MCF 10A (cell line): ENCODE data around the gene MCM9. TPM values are rescaled to one million over a fixed set of nuclear protein-coding genes. Genes with fewer than 3 reads are reported as not detected.

ENCODE experiments used
- BruUV-seq: library from RNA; stranded (reverse); fragments of 400-500 nt; replicated peaks from 2 replicates; lab custom pipeline; 2021; lab: Mats Ljungman, UMichigan
- CTCF ChIA-PET: fragments of 300-600 bp; sonication (Branson Sonifier 250); formaldehyde crosslinking; extraction: SDS; loops from one replicate; lab custom pipeline; 2021; ENCODE audit warnings: antibody characterized with exemption, inconsistent platforms; lab: Yijun Ruan, JAX
- POLR2A ChIA-PET: fragments of 300-600, 350-650 bp; sonication (Branson Sonifier 250); formaldehyde crosslinking; extraction: SDS; loops from one replicate; lab custom pipeline; 2020; ENCODE audit warnings: antibody characterized with exemption, inconsistent platforms; lab: Yijun Ruan, JAX
- DNase-seq: peaks from one replicate; pipeline ENCODE4 v3.0.0-alpha.2; 2018; ENCODE audit not compliant: unreplicated experiment
- H3K27ac Mint-ChIP-seq: one replicate; pipeline ENCODE4 v1.8.0; 2022; ENCODE audit warnings: mild to moderate bottlenecking, low read depth, mixed read lengths; ENCODE audit not compliant: unreplicated experiment
- H3K27me3 Mint-ChIP-seq: one replicate; pipeline ENCODE4 v1.8.0; 2022; ENCODE audit warnings: mixed read lengths; ENCODE audit not compliant: insufficient read depth, unreplicated experiment
- H3K36me3 Mint-ChIP-seq: one replicate; pipeline ENCODE4 v1.8.0; 2022; ENCODE audit warnings: mild to moderate bottlenecking, moderate library complexity, mixed read lengths; ENCODE audit not compliant: insufficient read depth, unreplicated experiment
- H3K4me1 Mint-ChIP-seq: one replicate; pipeline ENCODE4 v1.8.0; 2022; ENCODE audit warnings: mixed read lengths; ENCODE audit not compliant: insufficient read depth, unreplicated experiment
- H3K4me3 Mint-ChIP-seq: one replicate; pipeline ENCODE4 v1.8.0; 2022; ENCODE audit warnings: mild to moderate bottlenecking, moderate library complexity, mixed read lengths; ENCODE audit not compliant: unreplicated experiment
- H3K9me3 Mint-ChIP-seq: one replicate; pipeline ENCODE4 v1.8.0; 2022; ENCODE audit warnings: mixed read lengths; ENCODE audit not compliant: unreplicated experiment
- CTCF ChIP-seq: fragments of 200-600 bp; IDR thresholded peaks from one replicate; pipeline ENCODE4 v1.8.0; 2022; ENCODE audit warnings: antibody characterized with exemption, mild to moderate bottlenecking; ENCODE audit not compliant: unreplicated experiment
- intact Hi-C: fragments of 100-400 bp; cut with micrococcal nuclease; formaldehyde crosslinking; loops from 2 replicates; pipeline ENCODE4 v1.14.1; 2022
- total RNA-seq: library from RNA; stranded (reverse); gene quantifications from 2 replicates; pipeline ENCODE4 v1.2.3, GENCODE V29; 2022

Gene MCM9
- total RNA-seq, 1 experiment from 2014 or later: 13.0 TPM

- H3K27ac Mint-ChIP-seq: no peak overlapping the region
- CTCF ChIA-PET: no interaction called here
- peaks cover 34% of the 10 kb centered on the region for H3K36me3 Mint-ChIP-seq
- intact Hi-C loops: no loop called here
- POLR2A ChIA-PET: no interaction called here
- H3K9me3 Mint-ChIP-seq: no peaks in the 10 kb centered on the region
- H3K4me3 Mint-ChIP-seq: no peak overlapping the region
- H3K4me1 Mint-ChIP-seq: peaks cover 23% of the 10 kb centered on the region
- BruUV-seq: no TSS peak
- H3K27me3 Mint-ChIP-seq: no peaks in the 10 kb centered on the region
- TF ChIP-seq CTCF: no peak
- no peak for DNase-seq
Measured at GRCh38 chr6:118931436-118931835, 3.5 kb downstream of the MCM9 start.

GRCh38 chr6:118930680-118931079 lies 4.3 kb downstream of the MCM9 start:
- POLR2A ChIA-PET: no interaction called here
- intact Hi-C loops: no loop called here

GRCh38 chr6:118923035-118923434 lies 11.9 kb downstream of the MCM9 start:
- DNase-seq: no peak
- H3K4me3 Mint-ChIP-seq: no peak overlapping the region
- intact Hi-C loops: no loop called here
- no peaks in the 10 kb centered on the region for H3K27me3 Mint-ChIP-seq
- H3K27ac Mint-ChIP-seq: no peak overlapping the region
- ChIA-PET POLR2A (interaction anchor here (0.7 to 1.4 kb wide), 2 partner anchors 11 to 775 kb away, joined by 4 to 5 read pairs; partner anchors contain the start of gene MCM9), CTCF (no interaction called here)
- H3K4me1 Mint-ChIP-seq: no peaks in the 10 kb centered on the region
- BruUV-seq: no TSS peak
- no peak for TF ChIP-seq CTCF
- peaks cover 62% of the 10 kb centered on the region for H3K36me3 Mint-ChIP-seq
- H3K9me3 Mint-ChIP-seq: no peaks in the 10 kb centered on the region

More at GRCh38 chr6:118930680-118931079, 4.3 kb downstream of the MCM9 start:
- H3K27ac Mint-ChIP-seq: no peak overlapping the region
- CTCF ChIA-PET: interaction anchor here (0.8 kb wide), 1 partner anchor 180 kb away, joined by 4 read pairs; no protein-coding TSS in a partner anchor
- no peak overlapping the region for H3K4me3 Mint-ChIP-seq
- no TSS peak for BruUV-seq
- peaks cover 37% of the 10 kb centered on the region for H3K36me3 Mint-ChIP-seq
- H3K27me3 Mint-ChIP-seq: no peaks in the 10 kb centered on the region
- no peak for TF ChIP-seq CTCF
- no peak for DNase-seq
- H3K9me3 Mint-ChIP-seq: no peaks in the 10 kb centered on the region
- H3K4me1 Mint-ChIP-seq: peaks cover 18% of the 10 kb centered on the region

- DNase-seq: no peak
- intact Hi-C loops: no loop called here
- Mint-ChIP-seq H3K27me3 (no peaks in the 10 kb centered on the region), H3K4me1 (no peaks in the 10 kb centered on the region), H3K4me3 (no peak overlapping the region), H3K27ac (no peak overlapping the region), H3K36me3 (peaks cover 64% of the 10 kb centered on the region), H3K9me3 (no peaks in the 10 kb centered on the region)
- no peak for TF ChIP-seq CTCF
- CTCF ChIA-PET: interaction anchor here (0.6 to 1.4 kb wide), 3 partner anchors 15 to 189 kb away, joined by 3 to 5 read pairs (median 4); no protein-coding TSS in a partner anchor
- BruUV-seq: no TSS peak
- POLR2A ChIA-PET: interaction anchor here (0.8 to 0.9 kb wide), 2 partner anchors 14 to 26 kb away, joined by 3 read pairs; partner anchors contain the start of gene MCM9
Measured at GRCh38 chr6:118921084-118921483, 13.9 kb downstream of the MCM9 start.
